Endothelial cell of umbilical vein (primary cell): ENCODE results near the gene SKIC8.

Experiments
- CTCF ChIP-seq, 2 donors: IDR thresholded peaks; 1 replicate in 1 of 2; 2 replicates in 1 of 2; pipeline ENCODE4 v1.5.1; 2011; ENCODE audit warnings: low read length in 2 of 2, mild to moderate bottlenecking in 2 of 2, moderate library complexity in 2 of 2, control low read depth in 1 of 2, inconsistent platforms in 1 of 2, low read depth in 1 of 2; ENCODE audit not compliant: insufficient read depth in 1 of 2; ENCODE audit errors: extremely low read depth in 1 of 2
- EZH2 ChIP-seq: IDR thresholded peaks from 2 replicates; pipeline ENCODE4 v1.6.1; 2012; ENCODE audit warnings: borderline replicate concordance, low read depth, mild to moderate bottlenecking, moderate library complexity, low read length, inconsistent platforms; ENCODE audit not compliant: severe bottlenecking
- JUN ChIP-seq: IDR thresholded peaks from 2 replicates; pipeline ENCODE4 v1.6.1; 2011; ENCODE audit warnings: borderline replicate concordance, low read depth; ENCODE audit not compliant: insufficient read length, insufficient read depth
- MAX ChIP-seq: IDR thresholded peaks from 2 replicates; pipeline ENCODE4 v1.6.1; 2011; ENCODE audit not compliant: insufficient read depth, insufficient read length
- MYC ChIP-seq: IDR thresholded peaks from one replicate; pipeline ENCODE4 v1.6.1; 2011; ENCODE audit warnings: mild to moderate bottlenecking, low read depth, low read length

GRCh38 chr15:78306176-78306774 is 6.9 kb upstream of the SKIC8 start:
- TF ChIP-seq EZH2 = no peak
- no peak for TF ChIP-seq CTCF (IDR thresholded peaks at IDR 0.05; ENCODE audit: extremely low read depth in 1 of 2, insufficient read depth in 1 of 2, low read depth in 1 of 2, low read length in 2 of 2)
- no peak for TF ChIP-seq MYC
- no peak for TF ChIP-seq JUN
- TF ChIP-seq MAX = no peak
